Spleen (tissue), 7 donors: ENCODE data around the gene CCDC13.

ENCODE experiments used
- POLR2A ChIP-seq, 3 donors: fragments of 450-650 bp; IDR thresholded peaks; one replicate each; pipeline ENCODE4 v1.5.1; 2017; ENCODE audit warnings: antibody characterized with exemption in 3 of 3, mild to moderate bottlenecking in 1 of 3
- TF ChIP-seq, protein P1 (sequence below), 11 experiments: fragments of 200-600 bp in 7 of 11; fragments of 450-650 bp in 4 of 11; sonication (generic) in 4 of 11; IDR thresholded peaks in 8 of 11; conservative IDR thresholded peaks in 3 of 11; 1 replicate in 7 of 11; 2 replicates in 4 of 11; pipeline versions ENCODE4 v1.4.0 to v1.8.0; 2016 to 2021; ENCODE audit warnings: antibody characterized with exemption in 11 of 11, inconsistent platforms in 4 of 11, mild to moderate bottlenecking in 1 of 11
- donor health status: DM: no; HTN: no; CAD: no; lungs with moderate emphysema.
- donor health status: DM: no; HTN: no; CAD: no.
- donor health status: DM: no; HTN: no; CAD: no.

DNA sequence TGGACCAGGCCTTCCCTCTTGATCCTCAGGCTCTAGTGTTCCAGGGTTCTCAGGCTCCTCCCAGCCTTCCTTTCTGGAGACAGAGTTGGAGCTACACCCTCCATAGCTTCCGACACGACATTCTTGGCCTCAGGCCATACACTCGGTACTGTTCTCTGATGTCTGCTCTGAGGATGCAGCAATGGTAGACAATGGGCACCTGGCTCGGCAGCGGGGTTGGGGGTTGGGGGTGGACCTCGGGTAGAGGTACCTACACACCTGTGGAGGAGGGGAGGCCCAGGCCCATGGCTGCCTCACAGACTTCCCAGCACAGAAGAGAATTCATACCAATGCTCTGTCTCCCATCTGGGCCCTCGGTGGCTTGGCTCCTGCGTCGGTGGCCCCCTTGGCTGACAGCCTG lies 21.4 kb downstream of the CCDC13 start:
- TF ChIP-seq, protein P1, sequence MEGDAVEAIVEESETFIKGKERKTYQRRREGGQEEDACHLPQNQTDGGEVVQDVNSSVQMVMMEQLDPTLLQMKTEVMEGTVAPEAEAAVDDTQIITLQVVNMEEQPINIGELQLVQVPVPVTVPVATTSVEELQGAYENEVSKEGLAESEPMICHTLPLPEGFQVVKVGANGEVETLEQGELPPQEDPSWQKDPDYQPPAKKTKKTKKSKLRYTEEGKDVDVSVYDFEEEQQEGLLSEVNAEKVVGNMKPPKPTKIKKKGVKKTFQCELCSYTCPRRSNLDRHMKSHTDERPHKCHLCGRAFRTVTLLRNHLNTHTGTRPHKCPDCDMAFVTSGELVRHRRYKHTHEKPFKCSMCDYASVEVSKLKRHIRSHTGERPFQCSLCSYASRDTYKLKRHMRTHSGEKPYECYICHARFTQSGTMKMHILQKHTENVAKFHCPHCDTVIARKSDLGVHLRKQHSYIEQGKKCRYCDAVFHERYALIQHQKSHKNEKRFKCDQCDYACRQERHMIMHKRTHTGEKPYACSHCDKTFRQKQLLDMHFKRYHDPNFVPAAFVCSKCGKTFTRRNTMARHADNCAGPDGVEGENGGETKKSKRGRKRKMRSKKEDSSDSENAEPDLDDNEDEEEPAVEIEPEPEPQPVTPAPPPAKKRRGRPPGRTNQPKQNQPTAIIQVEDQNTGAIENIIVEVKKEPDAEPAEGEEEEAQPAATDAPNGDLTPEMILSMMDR (IDR thresholded peaks at IDR 0.05 in 8 of 11, conservative IDR thresholded peaks at IDR 0.05 in 3 of 11), result no peak
- no peak for TF ChIP-seq POLR2A (IDR thresholded peaks at IDR 0.05)
